H9 (cell line): ENCODE results near the gene GGA2. TPM values are rescaled to one million over a fixed set of nuclear protein-coding genes. Genes with fewer than 3 reads are reported as not detected.

Experiments
- DNase-seq: peaks from one replicate; pipeline ENCODE4 v3.0.0-alpha.2; 2017
- H2AFZ ChIP-seq: one replicate; pipeline ENCODE4 v1.6.1; 2013; ENCODE audit warnings: mild to moderate bottlenecking, low read length, control low read depth, moderate library complexity
- H2AK5ac ChIP-seq: 2 replicates; pipeline ENCODE4 v1.6.1; 2013; ENCODE audit warnings: low read length, control low read depth, mixed read lengths; ENCODE audit not compliant: insufficient read length
- H2BK120ac ChIP-seq: one replicate; pipeline ENCODE4 v1.6.1; 2013; ENCODE audit warnings: low read depth, mild to moderate bottlenecking, low read length, control low read depth, inconsistent platforms; ENCODE audit not compliant: poor library complexity, severe bottlenecking
- H2BK12ac ChIP-seq: 2 replicates; pipeline ENCODE4 v1.6.1; 2013; ENCODE audit warnings: low read length, control low read depth, mixed read lengths, low read depth; ENCODE audit not compliant: insufficient read length
- H2BK15ac ChIP-seq: 2 replicates; pipeline ENCODE4 v1.6.1; 2013; ENCODE audit warnings: low read depth, low read length, control low read depth
- H2BK20ac ChIP-seq: one replicate; pipeline ENCODE4 v1.6.1; 2013; ENCODE audit warnings: low read depth, mild to moderate bottlenecking, low read length, control low read depth, inconsistent platforms; ENCODE audit not compliant: poor library complexity, severe bottlenecking
- H2BK5ac ChIP-seq: 2 replicates; pipeline ENCODE4 v1.6.1; 2013; ENCODE audit warnings: low read length, control low read depth, mixed read lengths; ENCODE audit not compliant: insufficient read length
- H3K14ac ChIP-seq: 2 replicates; pipeline ENCODE4 v1.6.1; 2013; ENCODE audit warnings: low read length, control low read depth; ENCODE audit not compliant: insufficient read depth
- H3K18ac ChIP-seq: 2 replicates; pipeline ENCODE4 v1.6.1; 2013; ENCODE audit warnings: low read depth, mild to moderate bottlenecking, mixed read lengths, low read length, control low read depth; ENCODE audit not compliant: insufficient read length
- H3K23ac ChIP-seq: 2 replicates; pipeline ENCODE4 v1.6.1; 2013; ENCODE audit warnings: low read length, control low read depth, mixed read lengths, low read depth; ENCODE audit not compliant: insufficient read length
- H3K23me2 ChIP-seq: 2 replicates; pipeline ENCODE4 v1.6.1; 2013; ENCODE audit warnings: low read depth, mild to moderate bottlenecking, mixed read lengths, low read length, control low read depth; ENCODE audit not compliant: insufficient read length, poor library complexity, severe bottlenecking
- H3K27ac ChIP-seq: 2 replicates; pipeline ENCODE4 v1.5.1; 2013; ENCODE audit warnings: low read length, control low read depth, mixed read lengths, low read depth; ENCODE audit not compliant: insufficient read length
- H3K27me3 ChIP-seq: 2 replicates; pipeline ENCODE4 v1.6.1; 2013; ENCODE audit warnings: low read length, control low read depth, inconsistent platforms; ENCODE audit not compliant: insufficient read depth
- H3K4ac ChIP-seq: 2 replicates; pipeline ENCODE4 v1.6.1; 2013; ENCODE audit warnings: low read depth, mild to moderate bottlenecking, control low read depth, inconsistent platforms, low read length, moderate library complexity
- H3K4me1 ChIP-seq: 2 replicates; pipeline ENCODE4 v1.6.1; 2013; ENCODE audit warnings: low read length, control low read depth, inconsistent platforms; ENCODE audit not compliant: insufficient read depth
- H3K4me2 ChIP-seq: 2 replicates; pipeline ENCODE4 v1.6.1; 2013; ENCODE audit warnings: low read length, control low read depth, mixed read lengths; ENCODE audit not compliant: insufficient read length, insufficient read depth
- H3K56ac ChIP-seq: 2 replicates; pipeline ENCODE4 v1.6.1; 2013; ENCODE audit warnings: low read depth, mild to moderate bottlenecking, mixed read lengths, low read length, control low read depth; ENCODE audit not compliant: insufficient read length
- H3K79me1 ChIP-seq: 2 replicates; pipeline ENCODE4 v1.6.1; 2013; ENCODE audit warnings: low read depth, mild to moderate bottlenecking, moderate library complexity, low read length, control low read depth, inconsistent platforms; ENCODE audit not compliant: insufficient read depth, poor library complexity, severe bottlenecking
- H3K79me2 ChIP-seq: 2 replicates; pipeline ENCODE4 v1.6.1; 2013; ENCODE audit warnings: low read length, control low read depth, inconsistent platforms; ENCODE audit not compliant: insufficient read depth
- H3K9ac ChIP-seq: 2 replicates; pipeline ENCODE4 v1.6.1; 2013; ENCODE audit warnings: low read length, control low read depth, mixed read lengths; ENCODE audit not compliant: insufficient read length; ENCODE audit errors: extremely low read depth
- H3K9me3 ChIP-seq: one replicate; pipeline ENCODE4 v1.6.1; 2013; ENCODE audit warnings: low read depth, low read length, inconsistent platforms; ENCODE audit not compliant: control insufficient read depth
- H3T11ph ChIP-seq: one replicate; pipeline ENCODE4 v1.6.1; 2013; ENCODE audit warnings: mild to moderate bottlenecking, low read length, control low read depth, inconsistent platforms
- H4K20me1 ChIP-seq: one replicate; pipeline ENCODE4 v1.6.1; 2013; ENCODE audit not compliant: control insufficient read depth, insufficient read length, insufficient read depth
- H4K5ac ChIP-seq: 2 replicates; pipeline ENCODE4 v1.6.1; 2013; ENCODE audit warnings: low read depth, mild to moderate bottlenecking, mixed read lengths, low read length, control low read depth; ENCODE audit not compliant: insufficient read length
- H4K8ac ChIP-seq: replicated peaks from 2 replicates; pipeline ENCODE4 v1.6.1; 2013; ENCODE audit warnings: low read length, control low read depth, mixed read lengths, low read depth; ENCODE audit not compliant: insufficient read length
- H4K91ac ChIP-seq: 2 replicates; pipeline ENCODE4 v1.6.1; 2013; ENCODE audit warnings: low read depth, mild to moderate bottlenecking, moderate library complexity, mixed read lengths, low read length, control low read depth; ENCODE audit not compliant: insufficient read length
- H3K27ac Mint-ChIP-seq, 3 experiments: 2 replicates in 2 of 3; 3 replicates in 1 of 3; pipeline ENCODE4 v1.8.0; 2020 to 2021; ENCODE audit warnings: mixed read lengths in 3 of 3, mild to moderate bottlenecking in 1 of 3, moderate library complexity in 1 of 3
- H3K27me3 Mint-ChIP-seq: 2 replicates; pipeline ENCODE4 v1.8.0; 2021; ENCODE audit warnings: low read depth, mild to moderate bottlenecking, moderate library complexity, mixed read lengths
- H3K36me3 Mint-ChIP-seq, 3 experiments: 2 replicates in 2 of 3; 3 replicates in 1 of 3; pipeline ENCODE4 v1.8.0; 2020 to 2021; ENCODE audit warnings: low read depth in 3 of 3, mixed read lengths in 3 of 3; ENCODE audit not compliant: insufficient read depth in 1 of 3
- H3K4me1 Mint-ChIP-seq, 2 experiments: 2 replicates each; pipeline ENCODE4 v1.8.0; 2020; ENCODE audit warnings: mixed read lengths in 2 of 2
- H3K4me3 Mint-ChIP-seq, 2 experiments: 2 replicates in 1 of 2; 3 replicates in 1 of 2; pipeline ENCODE4 v1.8.0; 2020 to 2021; ENCODE audit warnings: mild to moderate bottlenecking in 2 of 2, mixed read lengths in 2 of 2, moderate library complexity in 1 of 2
- H3K9me3 Mint-ChIP-seq, 2 experiments: 2 replicates in 1 of 2; 3 replicates in 1 of 2; pipeline ENCODE4 v1.8.0; 2020; ENCODE audit warnings: mild to moderate bottlenecking in 2 of 2, mixed read lengths in 2 of 2, moderate library complexity in 1 of 2
- WGBS: extraction: QIAGEN DNeasy Blood & Tissue Kit; methylation state at CpG from one replicate; pipeline ENCODE4 v1.1.7; 2013; ENCODE audit warnings: missing lambda C conversion rate, low lambda C conversion rate, mixed read lengths; ENCODE audit not compliant: insufficient read length; ENCODE audit errors: extremely low coverage; 5-methylcytosine and 5-hydroxymethylcytosine counted together
- total RNA-seq: library from RNA; stranded (reverse); gene quantifications from 2 replicates; pipeline ENCODE4 v1.2.1, GENCODE V29; 2021
- TF ChIP-seq, protein P1 (sequence below): fragments of 200-600 bp; sonication (generic); conservative IDR thresholded peaks from 3 replicates; pipeline ENCODE4 v1.8.0; 2021; ENCODE audit warnings: antibody characterized with exemption, mild to moderate bottlenecking

Gene GGA2
- total RNA-seq, 1 experiment from 2014 or later = 143 TPM

DNA sequence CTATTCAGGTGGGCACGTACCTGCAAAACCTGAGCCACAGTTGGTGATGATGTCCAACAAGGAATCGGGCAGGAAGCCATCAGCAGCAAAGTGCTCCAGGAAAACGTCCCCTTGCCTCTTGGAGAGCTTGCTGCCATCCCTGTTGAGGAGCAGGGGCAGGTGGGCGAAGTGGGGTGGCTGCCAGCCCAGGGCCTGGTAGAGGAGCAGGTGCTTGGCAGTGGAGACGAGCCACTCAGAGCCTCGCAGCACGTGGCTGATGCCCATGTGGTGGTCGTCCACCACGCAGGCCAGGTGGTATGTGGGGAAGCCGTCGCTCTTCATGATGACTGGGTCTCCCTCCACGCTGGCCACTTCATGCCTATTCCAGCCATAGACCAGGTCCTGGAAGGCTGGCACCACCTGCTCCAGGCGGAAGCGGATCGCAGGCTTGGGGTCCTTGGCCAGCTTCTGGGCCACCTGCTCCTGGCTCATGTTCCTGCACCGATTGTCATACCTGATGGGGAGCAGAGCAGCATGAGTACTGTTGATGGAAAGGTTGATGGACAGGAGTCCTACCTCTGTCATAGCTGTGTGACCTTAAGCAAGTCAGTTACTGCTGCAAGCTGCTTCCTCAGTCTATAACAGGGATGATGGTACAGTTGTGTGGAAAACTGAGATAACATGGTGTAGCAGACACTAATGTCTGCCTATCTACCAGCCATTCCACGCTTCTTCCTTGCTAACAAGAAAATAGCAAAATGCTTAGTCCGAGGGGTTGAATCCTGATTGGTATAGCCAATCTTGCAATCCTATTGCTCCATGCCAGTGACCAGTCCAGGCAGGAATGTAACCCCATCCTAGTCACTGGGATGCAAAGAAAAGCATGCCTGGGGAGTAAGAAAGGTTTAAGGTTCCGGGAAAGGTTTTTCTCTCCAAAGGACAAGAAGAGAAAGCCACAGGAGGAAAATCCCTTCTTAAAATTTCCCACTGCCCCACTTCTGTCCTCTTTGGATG is 24.9 kb upstream of the GGA2 start:
- H2BK5ac ChIP-seq = no peak overlapping the region
- no peak overlapping the region for H3K23ac ChIP-seq
- no peak overlapping the region for H2AFZ ChIP-seq
- Mint-ChIP-seq H3K9me3 (no peaks in the 10 kb centered on the region), H3K36me3 (peaks cover 27 to 81% (median 57%) of the 10 kb centered on the region in 3 experiments; a peak in 6 of 7 replicates), H3K4me3 (no peak overlapping the region), H3K27ac (no peak overlapping the region), H3K4me1 (no peaks in the 10 kb centered on the region), H3K27me3 (no peaks in the 10 kb centered on the region)
- no peak overlapping the region for H3K4ac ChIP-seq
- no peak overlapping the region for H2BK12ac ChIP-seq
- no peaks in the 10 kb centered on the region for H4K20me1 ChIP-seq
- no peak overlapping the region for H2BK20ac ChIP-seq
- H4K5ac ChIP-seq = no peak overlapping the region
- WGBS = no CpG with 5 or more reads among the region's 19 CpGs
- no peak overlapping the region for H4K91ac ChIP-seq
- no peak overlapping the region for H3K14ac ChIP-seq
- no peak overlapping the region for H3K27ac ChIP-seq
- no peaks in the 10 kb centered on the region for H3K27me3 ChIP-seq
- H3K4me2 ChIP-seq = no peak overlapping the region
- H3T11ph ChIP-seq = no peak overlapping the region
- no peaks in the 10 kb centered on the region for H3K9me3 ChIP-seq
- no peaks in the 10 kb centered on the region for H3K23me2 ChIP-seq
- H3K9ac ChIP-seq = no peak overlapping the region
- H3K79me2 ChIP-seq = no peaks in the 10 kb centered on the region
- no peak for DNase-seq
- no peak overlapping the region for H3K18ac ChIP-seq
- no peaks in the 10 kb centered on the region for H3K79me1 ChIP-seq
- no peaks in the 10 kb centered on the region for H3K4me1 ChIP-seq
- no peak overlapping the region for H4K8ac ChIP-seq
- no peak overlapping the region for H2BK15ac ChIP-seq
- TF ChIP-seq, protein P1, sequence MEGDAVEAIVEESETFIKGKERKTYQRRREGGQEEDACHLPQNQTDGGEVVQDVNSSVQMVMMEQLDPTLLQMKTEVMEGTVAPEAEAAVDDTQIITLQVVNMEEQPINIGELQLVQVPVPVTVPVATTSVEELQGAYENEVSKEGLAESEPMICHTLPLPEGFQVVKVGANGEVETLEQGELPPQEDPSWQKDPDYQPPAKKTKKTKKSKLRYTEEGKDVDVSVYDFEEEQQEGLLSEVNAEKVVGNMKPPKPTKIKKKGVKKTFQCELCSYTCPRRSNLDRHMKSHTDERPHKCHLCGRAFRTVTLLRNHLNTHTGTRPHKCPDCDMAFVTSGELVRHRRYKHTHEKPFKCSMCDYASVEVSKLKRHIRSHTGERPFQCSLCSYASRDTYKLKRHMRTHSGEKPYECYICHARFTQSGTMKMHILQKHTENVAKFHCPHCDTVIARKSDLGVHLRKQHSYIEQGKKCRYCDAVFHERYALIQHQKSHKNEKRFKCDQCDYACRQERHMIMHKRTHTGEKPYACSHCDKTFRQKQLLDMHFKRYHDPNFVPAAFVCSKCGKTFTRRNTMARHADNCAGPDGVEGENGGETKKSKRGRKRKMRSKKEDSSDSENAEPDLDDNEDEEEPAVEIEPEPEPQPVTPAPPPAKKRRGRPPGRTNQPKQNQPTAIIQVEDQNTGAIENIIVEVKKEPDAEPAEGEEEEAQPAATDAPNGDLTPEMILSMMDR = no peak
- no peak overlapping the region for H2BK120ac ChIP-seq
- H2AK5ac ChIP-seq = no peak overlapping the region
- no peak overlapping the region for H3K56ac ChIP-seq
